HTR-8/SVneo (cell line): ENCODE results near the gene DPH2.

Source experiments
- DNase-seq: peaks from one replicate; pipeline ENCODE4 v3.0.0; 2011; ENCODE audit warnings: low spot score, mixed read lengths; ENCODE audit not compliant: insufficient read length
- FAIRE-seq: peaks from 2 replicates; lab custom pipeline; 2011; peaks lifted over from hg19 to GRCh38; lab: Jason Lieb, UNC

Gene DPH2

GRCh38 chr1:43996733-43997115, 26.9 kb downstream of the DPH2 start:
- DNase-seq (no peak), FAIRE-seq (no peak)

- FAIRE-seq = no peak
- DNase-seq = no peak
These were observed 27.6 kb downstream of the DPH2 start for GRCh38 chr1:43997295-43997999.

GRCh38 chr1:43998000-43998378, 28.2 kb downstream of the DPH2 start:
- DNase-seq (no peak), FAIRE-seq (no peak)

- DNase-seq (no peak), FAIRE-seq (no peak)
These were observed 29.6 kb downstream of the DPH2 start for GRCh38 chr1:43999455-43999854.

- DNase-seq = no peak
- FAIRE-seq = no peak
These were observed 30.4 kb downstream of the DPH2 start for GRCh38 chr1:44000122-44000665.

- no peak for DNase-seq
- FAIRE-seq = no peak
These were observed 32.4 kb downstream of the DPH2 start for GRCh38 chr1:44002165-44002564.

- DNase-seq = no peak
- no peak for FAIRE-seq
These were observed 32.9 kb downstream of the DPH2 start for GRCh38 chr1:44002606-44003157.

GRCh38 chr1:44008259-44008658, 38.4 kb downstream of the DPH2 start:
- DNase-seq = no peak
- FAIRE-seq = no peak

GRCh38 chr1:44010935-44011471, 41.2 kb downstream of the DPH2 start:
- FAIRE-seq (no peak), DNase-seq (no peak)

- DNase-seq (no peak), FAIRE-seq (no peak)
These were observed 42.6 kb downstream of the DPH2 start for GRCh38 chr1:44012404-44012803.

- no peak for DNase-seq
- no peak for FAIRE-seq
These were observed 43.3 kb downstream of the DPH2 start for GRCh38 chr1:44012941-44013609.

GRCh38 chr1:44013949-44014348, 44.1 kb downstream of the DPH2 start:
- no peak for FAIRE-seq

GRCh38 chr1:44014365-44015104, 44.7 kb downstream of the DPH2 start:
- DNase-seq (no peak), FAIRE-seq (no peak)

More at GRCh38 chr1:44013949-44014348, 44.1 kb downstream of the DPH2 start:
- no peak for DNase-seq

- FAIRE-seq (no peak), DNase-seq (no peak)
These were observed 45.4 kb downstream of the DPH2 start for GRCh38 chr1:44015206-44015605.

- DNase-seq (no peak), FAIRE-seq (no peak)
These were observed 46.5 kb downstream of the DPH2 start for GRCh38 chr1:44016041-44016889.

GRCh38 chr1:44016890-44017400, 47.1 kb downstream of the DPH2 start:
- DNase-seq = no peak
- FAIRE-seq = no peak

- FAIRE-seq (no peak), DNase-seq (no peak)
These were observed 49.7 kb downstream of the DPH2 start for GRCh38 chr1:44019466-44019948.

GRCh38 chr1:44020464-44020863, 50.7 kb downstream of the DPH2 start:
- FAIRE-seq (no peak), DNase-seq (no peak)

- no peak for FAIRE-seq
- DNase-seq = no peak
These were observed 51.3 kb downstream of the DPH2 start for GRCh38 chr1:44021156-44021555.
